Retina (tissue), 1 donor: Measurements from ENCODE around the gene MASP1.
A peak's percentile ranks its signal among the peaks of the same experiment; 100 is the strongest.

Experiments
- DNase-seq: peaks from one replicate; pipeline ENCODE4 v3.0.0-alpha.2; 2016

Gene MASP1, protein sequence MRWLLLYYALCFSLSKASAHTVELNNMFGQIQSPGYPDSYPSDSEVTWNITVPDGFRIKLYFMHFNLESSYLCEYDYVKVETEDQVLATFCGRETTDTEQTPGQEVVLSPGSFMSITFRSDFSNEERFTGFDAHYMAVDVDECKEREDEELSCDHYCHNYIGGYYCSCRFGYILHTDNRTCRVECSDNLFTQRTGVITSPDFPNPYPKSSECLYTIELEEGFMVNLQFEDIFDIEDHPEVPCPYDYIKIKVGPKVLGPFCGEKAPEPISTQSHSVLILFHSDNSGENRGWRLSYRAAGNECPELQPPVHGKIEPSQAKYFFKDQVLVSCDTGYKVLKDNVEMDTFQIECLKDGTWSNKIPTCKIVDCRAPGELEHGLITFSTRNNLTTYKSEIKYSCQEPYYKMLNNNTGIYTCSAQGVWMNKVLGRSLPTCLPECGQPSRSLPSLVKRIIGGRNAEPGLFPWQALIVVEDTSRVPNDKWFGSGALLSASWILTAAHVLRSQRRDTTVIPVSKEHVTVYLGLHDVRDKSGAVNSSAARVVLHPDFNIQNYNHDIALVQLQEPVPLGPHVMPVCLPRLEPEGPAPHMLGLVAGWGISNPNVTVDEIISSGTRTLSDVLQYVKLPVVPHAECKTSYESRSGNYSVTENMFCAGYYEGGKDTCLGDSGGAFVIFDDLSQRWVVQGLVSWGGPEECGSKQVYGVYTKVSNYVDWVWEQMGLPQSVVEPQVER

GRCh38 chr3:187291512-187292132 lies at the start of gene MASP1:
MASP1 (minus strand) TSS chr3:187291737; CDS start chr3:187291632, 105 bp downstream.
- DNase-seq, result peak; percentile 47

DNA sequence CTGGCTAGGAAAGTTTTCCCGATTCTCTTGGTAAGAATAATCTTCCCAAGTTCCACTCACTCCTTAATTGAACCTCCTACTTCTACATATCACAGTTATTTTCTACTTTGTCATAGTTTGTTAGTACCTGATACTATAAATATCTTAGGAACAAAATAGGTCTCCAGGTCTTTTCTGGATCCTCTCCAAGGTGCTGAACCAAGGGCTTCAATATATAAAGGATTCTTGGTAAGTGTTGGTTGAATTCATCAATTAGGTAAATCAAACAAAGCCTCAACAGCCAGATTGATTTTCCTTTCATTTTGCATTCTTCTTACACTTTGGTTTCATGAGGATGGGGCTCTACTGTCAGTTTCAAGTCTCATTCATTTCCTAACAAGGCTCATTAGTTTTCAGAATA lies 49.0 kb upstream of the MASP1 start:
- DNase-seq, result no peak

GRCh38 chr3:187336322-187336721 lies 44.8 kb upstream of the MASP1 start:
- DNase-seq, result no peak

DNA sequence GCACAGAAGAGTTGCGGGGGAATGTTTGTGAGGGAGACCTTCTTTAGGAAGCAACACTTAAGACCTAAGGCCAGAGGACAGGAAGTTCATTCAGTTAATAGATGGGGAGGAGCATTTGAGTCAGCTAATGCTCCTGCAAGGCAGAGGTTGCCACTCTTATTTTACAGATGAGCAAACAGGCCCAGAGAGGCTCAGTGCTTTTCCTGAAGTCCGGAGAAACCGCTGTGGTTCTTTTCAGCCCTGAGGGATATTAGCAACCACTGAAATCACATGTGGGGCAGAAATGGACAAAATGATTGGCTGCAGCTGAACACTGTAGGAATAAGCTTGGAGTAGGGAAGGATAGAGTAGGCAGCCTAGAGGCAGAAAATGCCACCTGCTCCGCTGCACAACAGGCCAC lies 43.4 kb upstream of the MASP1 start:
- DNase-seq, result no peak

DNA sequence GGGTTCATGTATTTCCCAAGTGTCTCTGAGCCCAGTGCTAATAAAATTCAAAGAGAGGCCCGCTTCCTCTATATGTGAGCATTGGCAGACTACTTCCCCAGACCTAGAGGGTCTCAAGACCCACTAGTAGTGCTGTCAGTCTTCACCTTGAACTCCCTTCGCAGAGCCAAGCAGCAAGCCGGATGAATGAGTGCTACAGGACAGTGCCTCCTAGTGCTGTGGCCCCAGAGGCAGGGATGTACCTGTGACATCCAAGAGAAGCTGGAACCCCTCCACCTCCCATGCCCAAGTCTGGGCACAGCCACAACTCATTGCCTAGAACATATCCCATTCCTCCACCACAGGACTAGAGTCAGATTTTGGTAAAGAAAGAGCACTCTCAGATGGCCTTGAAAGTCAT lies 37.2 kb upstream of the MASP1 start:
- DNase-seq, result no peak

GRCh38 chr3:187327845-187328244 lies 36.3 kb upstream of the MASP1 start:
- DNase-seq, result no peak

- no peak for DNase-seq
Observed at GRCh38 chr3:187325632-187326031, 34.1 kb upstream of the MASP1 start.

GRCh38 chr3:187323091-187323490 lies 31.6 kb upstream of the MASP1 start:
- DNase-seq, result no peak

DNA sequence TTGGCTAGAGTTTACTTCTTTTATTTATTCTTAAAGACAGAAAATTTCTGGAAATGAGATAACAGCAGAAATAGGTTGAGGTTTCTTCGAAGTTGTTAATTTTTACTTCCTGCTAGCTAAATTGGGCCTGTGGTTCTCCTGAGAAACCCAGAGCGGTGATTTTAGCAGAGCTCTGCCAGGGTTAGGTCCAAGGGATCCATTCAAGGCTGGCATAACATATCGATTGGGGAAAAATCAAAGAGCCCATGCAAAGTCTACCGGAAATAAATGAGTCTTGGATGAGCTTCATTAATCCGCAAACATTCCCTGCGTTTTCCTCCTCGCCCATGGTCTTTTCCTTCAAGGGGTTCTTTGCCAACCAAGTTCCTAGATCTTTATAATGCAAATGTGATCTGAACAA lies 30.8 kb upstream of the MASP1 start:
- DNase-seq, result no peak

GRCh38 chr3:187321766-187322165 lies 30.2 kb upstream of the MASP1 start:
- no peak for DNase-seq

- peak; percentile 66 for DNase-seq
Observed at GRCh38 chr3:187319699-187320302, 28.3 kb upstream of the MASP1 start.

DNA sequence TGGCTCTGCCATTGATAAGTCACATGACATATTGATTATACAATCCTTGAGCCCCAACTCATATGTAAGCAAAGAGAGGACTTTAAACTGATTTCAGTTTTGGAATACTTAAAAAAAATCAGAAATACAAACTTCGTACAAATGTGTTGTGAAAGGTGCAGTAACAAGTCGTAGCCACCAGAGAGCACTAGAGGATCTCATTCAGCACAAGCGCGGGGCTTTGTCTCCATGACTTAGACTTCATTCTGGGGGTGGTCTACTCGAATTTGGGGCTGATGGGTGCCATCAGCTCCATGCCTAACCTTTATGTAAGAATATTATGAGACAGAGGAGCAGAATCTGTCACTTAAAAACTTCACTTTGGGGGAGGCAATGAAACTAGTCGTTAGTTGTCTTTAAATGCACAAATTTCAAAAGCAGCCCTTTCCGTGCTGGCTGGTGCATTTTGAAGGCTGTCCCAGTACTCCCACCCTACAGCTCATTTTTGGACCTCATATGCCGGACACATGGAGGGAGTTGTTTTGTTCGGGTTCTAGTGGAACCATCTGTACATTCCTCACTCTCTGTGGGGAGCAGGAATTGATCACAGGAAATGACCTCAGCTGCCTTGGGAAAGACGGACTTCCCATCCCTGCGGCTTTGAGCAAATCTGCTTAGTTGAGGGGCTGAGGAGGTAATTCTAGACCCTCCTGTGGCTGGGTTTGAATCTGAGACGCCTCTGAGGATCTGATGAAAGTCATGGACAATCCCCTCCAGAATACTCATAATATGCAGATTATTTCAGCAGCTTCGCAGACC lies 27.5 kb upstream of the MASP1 start:
- peak; percentile 71 for DNase-seq

DNA sequence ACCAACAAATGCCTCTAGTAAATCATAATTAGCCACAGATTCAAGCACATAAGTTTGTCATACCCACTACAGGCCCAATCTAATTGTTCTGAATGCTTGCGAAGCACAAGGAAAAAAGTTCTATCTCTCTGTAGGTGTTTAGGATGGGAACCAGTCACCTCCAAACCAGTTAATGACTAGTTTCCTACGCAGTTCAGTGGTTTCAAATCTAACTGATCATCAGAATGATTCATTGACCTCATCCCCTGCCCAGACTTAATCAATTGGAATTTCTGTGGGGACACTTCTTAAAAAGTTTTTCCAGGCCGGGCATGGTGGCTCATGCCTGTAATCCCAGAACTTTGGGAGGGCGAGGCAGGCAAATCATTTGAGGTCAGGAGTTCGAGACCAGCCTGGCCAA lies 24.3 kb upstream of the MASP1 start:
- no peak for DNase-seq

DNA sequence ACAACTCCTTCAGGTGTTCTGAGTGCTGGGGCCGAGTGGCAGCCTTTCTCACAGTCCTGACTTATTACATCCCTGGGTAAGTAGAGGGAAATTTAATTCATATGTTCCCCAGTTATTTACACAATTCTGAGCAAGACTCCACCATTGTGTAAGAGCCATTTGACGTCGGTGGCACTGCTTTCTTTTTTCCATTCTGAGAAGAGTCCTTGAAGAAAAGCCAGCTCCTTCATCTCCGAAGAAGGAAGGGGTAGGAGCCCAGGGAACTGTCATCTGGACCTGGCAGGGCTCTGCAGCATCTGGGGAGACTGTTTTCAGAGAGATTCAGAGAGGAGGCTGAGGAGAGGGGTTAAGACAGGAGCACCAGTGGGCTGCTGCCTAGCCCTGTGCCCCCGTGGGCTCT lies 22.6 kb upstream of the MASP1 start:
- no peak for DNase-seq

DNA sequence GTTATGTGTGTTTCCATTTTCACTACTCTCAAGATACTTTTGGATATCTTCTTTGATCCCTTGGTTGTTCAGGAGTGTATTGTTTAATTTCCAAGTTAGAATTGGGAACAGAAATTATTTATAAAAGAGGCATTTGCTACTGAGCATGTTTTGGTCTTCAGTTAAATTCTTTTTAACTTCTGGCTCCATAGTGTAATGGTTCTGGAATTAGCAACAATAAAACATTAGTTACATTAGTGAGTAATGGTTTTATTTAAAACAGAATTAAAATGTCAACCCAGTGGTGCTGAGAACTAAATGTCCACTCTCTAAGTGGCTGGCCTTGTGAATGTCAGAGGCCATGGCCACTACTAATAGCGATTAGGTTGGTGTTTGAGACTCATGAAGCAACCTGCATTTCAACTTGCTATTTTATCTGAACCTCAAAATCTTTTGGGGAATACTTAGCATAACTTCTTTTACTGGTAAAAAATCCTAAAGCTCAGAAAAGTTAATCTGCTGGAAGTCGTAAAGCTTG lies 19.5 kb upstream of the MASP1 start:
- DNase-seq, result no peak

DNA sequence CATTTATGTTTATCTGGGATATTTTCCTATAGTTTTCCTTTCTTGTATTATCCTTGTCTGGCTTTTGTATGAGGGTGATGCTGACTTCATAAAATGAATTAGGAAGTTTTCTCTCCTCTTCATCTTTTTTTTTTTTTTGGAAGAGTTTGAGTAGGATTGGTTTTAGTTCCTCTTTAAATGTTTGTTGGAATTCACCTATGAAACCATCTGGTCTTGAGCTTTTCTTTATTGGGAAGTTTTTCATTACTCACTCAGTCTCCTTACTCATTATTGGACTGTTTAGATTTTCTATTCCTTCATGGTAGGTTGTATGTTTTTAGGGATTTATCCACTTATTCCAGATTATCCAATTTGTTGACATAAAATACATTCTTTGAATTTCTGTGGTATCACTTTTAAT lies 18.7 kb upstream of the MASP1 start:
- no peak for DNase-seq

- no peak for DNase-seq
Observed at GRCh38 chr3:187305881-187306280, 14.3 kb upstream of the MASP1 start.

GRCh38 chr3:187299611-187300010 lies 8.1 kb upstream of the MASP1 start:
- no peak for DNase-seq

GRCh38 chr3:187296911-187297310 lies 5.4 kb upstream of the MASP1 start:
- no peak for DNase-seq

DNA sequence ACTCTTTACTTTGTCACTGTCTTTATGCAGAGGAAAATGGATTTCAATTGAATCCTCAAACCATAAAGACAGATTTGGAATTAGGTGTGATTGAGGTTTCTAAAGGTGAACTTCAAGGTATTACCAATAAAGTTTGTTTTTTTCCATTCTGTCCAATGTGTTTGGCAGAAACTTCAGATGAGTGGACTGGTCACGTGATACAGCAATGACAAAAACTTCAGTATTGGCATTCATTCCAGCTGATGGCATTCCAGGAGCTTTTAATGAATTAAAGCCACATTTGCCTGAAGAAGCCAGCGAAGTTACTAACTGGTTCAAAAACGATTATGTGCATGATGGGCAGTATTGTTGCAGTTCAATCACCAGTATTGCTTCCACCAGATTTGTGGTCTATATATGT lies 4.5 kb upstream of the MASP1 start:
- no peak for DNase-seq

GRCh38 chr3:187295316-187296034 lies 3.9 kb upstream of the MASP1 start:
- no peak for DNase-seq
